Right lobe of liver (tissue), 4 donors: ENCODE measurements around the gene GDI1.

Experiments
- POLR2A ChIP-seq: fragments of 450-650 bp; IDR thresholded peaks from one replicate; pipeline ENCODE4 v1.6.1; 2017; ENCODE audit warnings: antibody characterized with exemption, mild to moderate bottlenecking
- TF ChIP-seq, protein P1 (sequence below), 4 donors: fragments of 200-600 bp in 3 of 4; fragments of 450-650 bp in 1 of 4; IDR thresholded peaks; one replicate each; pipeline versions ENCODE4 v1.5.1 to v1.8.0; 2016 to 2022; ENCODE audit warnings: antibody characterized with exemption in 4 of 4, mild to moderate bottlenecking in 2 of 4
- donor health status: DM: no; HTN: no; CAD: no.
- donor health status: DM: no; HTN: no; CAD: no.
- donor health status: DM: no; HTN: yes; CAD: no.

DNA sequence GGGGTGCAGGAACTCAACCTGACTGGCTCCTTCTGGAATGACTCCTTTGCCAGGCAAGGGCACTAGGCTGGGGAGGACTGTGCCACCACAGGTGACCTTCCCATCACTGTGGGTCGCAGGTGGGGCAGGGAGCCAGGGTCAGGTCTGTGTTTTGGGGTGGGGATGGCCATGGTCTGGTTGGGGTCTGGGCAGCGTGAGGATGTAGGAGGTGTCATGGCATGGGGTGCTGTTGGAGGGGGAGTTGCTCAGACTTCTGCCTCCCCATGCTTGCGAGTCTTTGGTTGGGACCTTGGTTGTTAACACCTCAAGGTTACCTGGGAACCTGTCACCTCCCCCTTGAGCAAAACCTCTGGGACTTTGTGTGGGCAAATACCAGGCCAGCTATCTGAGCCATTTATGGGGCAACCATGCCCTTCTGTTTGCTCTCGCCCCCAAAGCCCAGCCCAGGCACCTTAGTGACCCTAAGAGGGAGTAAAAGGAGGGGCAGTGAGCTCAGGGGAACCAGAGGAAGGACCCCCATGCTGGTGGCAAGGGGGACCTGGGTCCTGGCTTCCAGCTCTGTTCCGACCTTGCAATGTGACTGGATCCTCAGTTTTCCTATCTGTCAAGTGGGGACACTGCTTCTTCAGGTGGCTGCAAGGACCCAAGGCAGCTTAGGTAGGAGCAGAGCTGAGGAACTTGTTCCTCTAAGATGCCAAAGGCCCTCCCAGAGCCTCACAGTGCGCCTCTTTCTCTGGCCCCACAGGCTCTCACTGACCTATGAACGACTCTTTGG, 2.4 kb upstream of the GDI1 start:
- TF ChIP-seq, protein P1, sequence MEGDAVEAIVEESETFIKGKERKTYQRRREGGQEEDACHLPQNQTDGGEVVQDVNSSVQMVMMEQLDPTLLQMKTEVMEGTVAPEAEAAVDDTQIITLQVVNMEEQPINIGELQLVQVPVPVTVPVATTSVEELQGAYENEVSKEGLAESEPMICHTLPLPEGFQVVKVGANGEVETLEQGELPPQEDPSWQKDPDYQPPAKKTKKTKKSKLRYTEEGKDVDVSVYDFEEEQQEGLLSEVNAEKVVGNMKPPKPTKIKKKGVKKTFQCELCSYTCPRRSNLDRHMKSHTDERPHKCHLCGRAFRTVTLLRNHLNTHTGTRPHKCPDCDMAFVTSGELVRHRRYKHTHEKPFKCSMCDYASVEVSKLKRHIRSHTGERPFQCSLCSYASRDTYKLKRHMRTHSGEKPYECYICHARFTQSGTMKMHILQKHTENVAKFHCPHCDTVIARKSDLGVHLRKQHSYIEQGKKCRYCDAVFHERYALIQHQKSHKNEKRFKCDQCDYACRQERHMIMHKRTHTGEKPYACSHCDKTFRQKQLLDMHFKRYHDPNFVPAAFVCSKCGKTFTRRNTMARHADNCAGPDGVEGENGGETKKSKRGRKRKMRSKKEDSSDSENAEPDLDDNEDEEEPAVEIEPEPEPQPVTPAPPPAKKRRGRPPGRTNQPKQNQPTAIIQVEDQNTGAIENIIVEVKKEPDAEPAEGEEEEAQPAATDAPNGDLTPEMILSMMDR (IDR thresholded peaks at IDR 0.05) = no peak
- no peak for TF ChIP-seq POLR2A
